NT2/D1 (cell line): Measurements from ENCODE around the gene UPB1.
"Not testable (repeated sequence)": the region's sequence is repeated elsewhere in the genome, so short reads cannot be mapped to it uniquely, and the experiment has no call there.

Experiments used
- DNase-seq: peaks from one replicate; pipeline ENCODE4 v3.0.0-alpha.2; 2011; ENCODE audit warnings: low read depth, low spot score
- H3K27me3 ChIP-seq: 2 replicates; pipeline ENCODE4 v1.6.0; 2011; ENCODE audit warnings: mild to moderate bottlenecking; ENCODE audit not compliant: insufficient read length, insufficient read depth
- H3K36me3 ChIP-seq: 2 replicates; pipeline ENCODE4 v1.6.1; 2011; ENCODE audit warnings: mild to moderate bottlenecking, low read length, mixed read lengths; ENCODE audit not compliant: insufficient read depth, insufficient read length
- H3K4me1 ChIP-seq: 2 replicates; pipeline ENCODE4 v1.5.1; 2011; ENCODE audit not compliant: insufficient read depth, insufficient read length
- H3K4me3 ChIP-seq: 2 replicates; pipeline ENCODE4 v1.5.1; 2011; ENCODE audit warnings: low read depth; ENCODE audit not compliant: insufficient read length
- H3K9ac ChIP-seq: 2 replicates; pipeline ENCODE4 v1.6.0; 2011; ENCODE audit warnings: low read depth; ENCODE audit not compliant: insufficient read length
- H3K9me3 ChIP-seq: 2 replicates; pipeline ENCODE4 v1.5.1; 2011; ENCODE audit warnings: mild to moderate bottlenecking, low read length; ENCODE audit not compliant: insufficient read depth
- SUZ12 ChIP-seq: IDR thresholded peaks from 2 replicates; pipeline ENCODE4 v1.6.1; 2011; ENCODE audit not compliant: insufficient read length, insufficient read depth; ENCODE audit errors: extremely low read depth
- YY1 ChIP-seq: IDR thresholded peaks from 2 replicates; pipeline ENCODE4 v1.6.1; 2011; ENCODE audit not compliant: insufficient read length, insufficient read depth
- ZNF274 ChIP-seq: IDR thresholded peaks from 2 replicates; pipeline ENCODE4 v1.6.1; 2011; ENCODE audit warnings: mild to moderate bottlenecking, low read depth, low read length

Gene UPB1

DNA sequence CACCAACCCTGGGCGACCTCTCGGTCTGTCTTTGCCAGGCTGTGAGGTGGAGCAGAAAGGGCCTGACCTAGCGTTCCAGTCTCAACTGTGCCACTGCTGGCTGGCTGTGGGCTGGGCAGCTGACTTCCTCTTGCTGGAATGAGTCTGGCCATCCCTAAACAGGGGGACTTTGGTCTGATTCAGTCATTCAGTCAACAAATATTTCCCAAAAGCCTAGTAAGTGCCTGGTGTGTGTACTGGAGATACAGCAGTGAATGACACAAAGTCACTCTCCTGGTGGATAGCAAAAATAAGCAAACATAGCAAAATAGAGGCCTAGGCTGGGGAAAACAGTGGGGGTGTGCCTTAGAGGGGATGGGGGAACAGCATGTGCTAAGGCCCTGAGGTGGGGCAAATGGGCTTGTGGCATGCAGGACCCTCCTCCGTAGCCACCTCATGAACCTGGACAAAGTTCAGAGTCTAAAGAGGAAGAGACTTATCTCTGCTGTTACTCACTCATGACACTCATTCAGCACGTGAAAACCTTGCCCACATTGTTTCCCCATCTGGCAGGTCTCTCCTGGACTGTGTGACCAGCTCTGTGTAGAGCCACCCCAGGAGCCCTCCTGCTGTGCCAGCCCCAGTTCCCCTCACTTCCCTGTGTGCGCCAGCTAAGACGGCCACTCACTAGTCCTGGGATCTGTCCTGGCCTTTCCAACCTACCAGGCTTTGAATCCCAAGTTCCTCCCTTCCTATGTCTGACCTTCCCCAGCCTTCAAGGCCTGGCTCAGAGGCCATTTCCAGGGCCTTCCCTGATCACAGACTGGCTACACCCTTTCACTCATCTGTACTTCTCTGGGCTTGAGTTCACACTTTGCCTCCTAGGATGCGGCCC is 55.1 kb downstream of the UPB1 start:
- Histone ChIP-seq H3K9ac (no peak overlapping the region), H3K4me3 (no peak overlapping the region), H3K9me3 (no peaks in the 10 kb centered on the region), H3K36me3 (peaks cover 48% of the 10 kb centered on the region), H3K27me3 (no peaks in the 10 kb centered on the region), H3K4me1 (peaks cover 8% of the 10 kb centered on the region)
- TF ChIP-seq SUZ12, result no peak
- no peak for DNase-seq

DNA sequence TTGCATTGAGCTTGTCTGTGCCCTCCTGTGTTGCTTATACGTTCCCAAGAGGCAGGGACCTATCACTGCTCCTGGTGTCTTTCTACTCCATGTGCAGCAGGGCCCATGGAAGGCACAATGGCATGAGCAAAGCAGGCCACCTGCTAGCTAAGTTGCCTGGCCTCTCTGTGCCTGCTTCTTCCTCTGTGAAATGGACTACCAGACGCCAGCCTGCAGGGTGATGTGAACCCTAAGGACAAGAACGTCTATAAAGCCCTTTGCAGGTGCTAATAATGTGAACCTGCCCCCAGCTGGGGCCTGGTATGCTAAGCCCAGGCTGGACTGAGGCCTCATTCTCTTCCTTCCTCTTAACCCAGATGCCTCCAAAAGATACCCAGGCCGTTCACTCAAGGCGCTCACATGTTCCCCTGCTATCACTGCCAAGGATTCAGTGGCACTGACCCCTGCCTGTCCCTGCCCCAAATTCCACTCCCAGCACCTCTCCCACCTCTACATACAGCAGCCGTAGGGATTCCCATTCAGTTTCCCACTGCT is 55.8 kb downstream of the UPB1 start:
- H3K4me1 ChIP-seq, result peaks cover 8% of the 10 kb centered on the region
- TF ChIP-seq SUZ12, result no peak
- TF ChIP-seq ZNF274, result no peak
- no peak for TF ChIP-seq YY1
- no peaks in the 10 kb centered on the region for H3K27me3 ChIP-seq
- H3K4me3 ChIP-seq, result no peak overlapping the region
- peaks cover 47% of the 10 kb centered on the region for H3K36me3 ChIP-seq
- H3K9me3 ChIP-seq, result no peaks in the 10 kb centered on the region
- DNase-seq, result no peak
- H3K9ac ChIP-seq, result no peak overlapping the region

DNA sequence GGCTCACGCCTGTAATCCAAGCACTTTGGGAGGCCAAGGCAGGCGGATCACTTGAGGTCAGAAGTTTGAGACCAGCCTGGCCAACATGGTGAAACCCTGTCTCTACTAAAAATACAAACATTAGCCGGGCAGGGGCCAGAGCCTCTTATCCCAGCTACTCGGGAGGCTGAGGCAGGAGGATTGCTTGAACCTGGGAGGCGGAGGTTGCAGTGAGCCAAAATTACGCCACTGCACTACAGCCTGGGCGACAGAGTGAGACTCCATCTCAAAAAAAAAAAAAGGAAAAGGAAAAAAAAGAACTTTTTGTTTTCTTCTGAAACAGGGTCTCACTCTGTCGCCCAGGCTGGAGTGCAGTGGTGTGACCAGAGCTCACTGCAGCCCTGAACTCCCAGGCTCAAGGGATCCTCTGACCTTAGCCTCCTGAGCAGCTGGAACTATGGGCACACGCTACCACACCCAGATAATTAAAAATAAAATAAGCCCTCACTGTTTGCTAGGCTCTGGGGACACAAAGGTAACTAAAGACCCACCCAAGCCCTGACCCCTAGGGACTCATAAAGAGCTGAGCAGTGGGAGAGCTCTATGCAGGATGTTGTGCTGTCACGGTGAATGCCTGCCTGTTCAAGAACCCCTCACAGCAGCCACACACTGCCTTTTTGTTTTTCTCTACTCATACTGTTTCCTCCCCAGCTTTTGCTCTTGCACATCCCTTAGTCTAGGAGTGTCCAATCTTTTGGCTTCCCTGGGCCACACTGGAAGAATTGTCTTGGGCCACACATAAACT is 57.6 kb downstream of the UPB1 start:
- H3K9ac ChIP-seq, H3K27me3 ChIP-seq, H3K4me1 ChIP-seq, H3K4me3 ChIP-seq, H3K9me3 ChIP-seq, DNase-seq: not testable (repeated sequence)
- H3K36me3 ChIP-seq, result peaks cover 43% of the 10 kb centered on the region

DNA sequence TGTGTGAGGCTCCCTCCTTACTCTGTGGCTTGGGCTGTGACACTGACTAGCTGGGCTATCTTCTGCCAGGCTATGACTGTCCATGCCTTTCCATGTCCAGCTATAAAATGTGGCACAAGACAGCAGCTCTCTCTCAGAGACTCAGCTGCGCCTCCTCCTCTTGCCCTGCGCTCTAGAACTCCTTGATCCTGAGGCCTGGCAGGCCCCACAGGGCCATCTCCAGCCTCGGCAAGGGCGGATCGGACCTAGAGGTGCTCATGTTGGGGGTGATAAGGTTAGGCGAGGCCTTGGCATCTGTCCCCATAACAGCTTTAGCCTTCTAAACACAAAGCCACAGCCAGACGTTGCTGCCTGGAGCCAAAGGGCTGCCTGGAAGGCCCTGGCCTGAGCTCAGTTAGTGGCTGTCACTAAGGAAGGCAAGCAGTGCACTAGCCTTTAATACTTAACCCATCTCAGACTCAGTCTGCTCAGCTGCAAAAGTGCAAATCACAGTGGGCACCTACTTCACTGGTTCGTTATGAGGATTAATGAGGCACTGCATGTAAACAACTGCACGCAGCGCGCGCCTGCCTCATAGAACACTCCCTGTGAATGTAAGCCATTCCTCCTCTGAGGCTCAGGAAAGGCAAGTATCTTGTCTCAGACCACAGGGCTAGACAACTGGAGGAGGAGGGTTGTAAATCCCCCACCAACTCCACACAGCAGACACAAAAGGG is 58.6 kb downstream of the UPB1 start:
- H3K36me3 ChIP-seq, result peaks cover 43% of the 10 kb centered on the region
- peaks cover 6% of the 10 kb centered on the region for H3K4me1 ChIP-seq
- no peaks in the 10 kb centered on the region for H3K27me3 ChIP-seq
- no peak for TF ChIP-seq SUZ12
- TF ChIP-seq ZNF274, result no peak
- TF ChIP-seq YY1, result no peak
- peak overlapping the region; percentile 91 for H3K4me3 ChIP-seq
- no peak for DNase-seq
- H3K9ac ChIP-seq, result peak overlapping the region; percentile 92
- no peaks in the 10 kb centered on the region for H3K9me3 ChIP-seq

DNA sequence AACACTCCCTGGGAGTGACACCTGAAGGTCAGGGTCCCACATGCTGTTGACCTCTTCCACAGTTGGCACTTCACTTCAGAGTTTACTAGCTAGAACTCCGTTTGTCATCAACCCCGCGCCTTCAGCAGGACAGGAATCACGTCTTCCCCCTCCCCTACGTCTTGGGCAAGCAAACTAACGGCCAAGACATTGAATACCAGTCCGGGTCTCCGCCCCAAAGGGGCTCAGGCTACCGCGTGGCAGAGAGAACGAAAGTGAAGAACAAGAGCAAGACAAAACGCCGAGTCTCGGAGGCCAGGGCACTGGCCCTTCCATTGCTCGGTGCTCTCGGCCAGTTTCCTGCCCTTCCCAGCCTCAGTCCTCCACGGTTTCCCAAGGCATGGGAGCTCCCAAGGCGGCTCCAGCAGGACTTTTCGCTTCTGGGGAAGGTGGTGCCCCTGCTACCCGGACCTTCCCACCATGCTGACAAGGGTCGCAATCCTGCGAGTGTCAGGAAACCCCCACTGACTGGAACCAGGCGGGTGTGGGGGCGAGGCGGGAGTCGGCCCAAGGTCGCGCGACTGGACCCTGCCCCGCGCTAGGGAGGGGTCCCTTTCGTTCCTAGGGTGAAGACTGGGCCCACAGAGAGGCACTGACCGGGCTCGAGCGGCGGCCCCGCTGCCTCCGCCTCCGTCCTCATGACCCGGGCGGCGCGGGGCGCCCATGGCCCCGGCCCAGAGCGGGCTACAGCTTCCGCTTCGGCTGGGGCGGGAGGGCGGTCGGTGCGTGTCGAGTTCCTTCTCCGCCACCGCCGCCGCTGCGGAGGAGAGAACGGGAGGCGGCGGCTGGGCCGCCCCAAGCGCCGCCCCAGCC is 59.4 kb downstream of the UPB1 start, which contains the start of gene GUCD1:
Gene GUCD1 (minus strand): TSS at position 826 of the 852 bp plus-strand sequence. CDS start 147 bp downstream, at position 679.
- Histone ChIP-seq H3K9ac (peak within 1 kb of the TSS; percentile 96), H3K4me1 (peaks cover 6% of the 10 kb centered on the region), H3K4me3 (peak within 1 kb of the TSS; percentile 94), H3K36me3 (peaks cover 45% of the 10 kb centered on the region), H3K27me3 (no peaks in the 10 kb centered on the region), H3K9me3 (no peaks in the 10 kb centered on the region)
- DNase-seq, result no peak
- TF ChIP-seq SUZ12, result no peak
- no peak for TF ChIP-seq ZNF274
- TF ChIP-seq YY1, result no peak

DNA sequence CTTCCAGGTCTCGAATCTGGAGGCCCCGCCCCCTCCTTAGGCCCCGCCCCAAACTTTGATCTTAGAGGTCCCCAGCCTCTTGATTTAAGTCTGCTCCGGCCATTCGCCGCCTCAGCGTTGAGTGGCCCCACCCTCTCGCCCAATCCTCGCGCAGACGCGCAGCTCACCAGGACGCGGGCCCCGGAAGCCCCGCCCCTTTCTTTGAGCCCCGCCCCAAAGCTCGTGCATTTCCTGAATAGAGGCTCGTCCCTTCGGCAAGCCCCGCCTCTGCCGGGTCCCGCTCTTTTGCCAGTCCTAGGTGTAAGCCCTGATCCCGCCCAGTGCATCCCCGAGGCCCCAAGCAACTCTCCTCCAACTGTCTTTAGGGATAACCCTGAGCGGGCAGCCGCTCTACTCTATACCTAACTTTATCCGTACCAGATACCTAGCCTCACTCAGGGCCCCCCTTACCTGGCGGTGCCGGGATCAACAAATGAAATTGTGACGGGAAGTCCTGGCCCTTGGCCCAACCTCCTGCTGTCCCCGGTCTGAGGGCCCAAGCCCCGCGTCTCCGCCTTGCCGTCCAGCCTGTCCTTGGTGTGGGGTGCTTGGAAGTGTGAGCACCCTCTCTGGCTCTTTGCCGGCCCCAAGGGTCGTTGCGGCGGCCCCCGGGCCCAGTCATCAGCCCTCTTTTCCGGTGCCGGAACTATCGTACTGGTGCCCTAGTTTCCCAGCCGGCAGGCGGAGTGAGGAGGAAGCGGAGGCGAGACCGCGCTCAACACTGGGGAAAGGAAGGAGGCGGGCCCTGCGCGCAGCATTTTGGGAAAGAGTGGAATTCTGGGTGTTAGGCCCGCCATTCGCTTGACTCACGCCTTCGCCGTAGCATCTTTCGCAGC is 60.3 kb downstream of the UPB1 start, which contains the start of gene SNRPD3:
Gene SNRPD3 (plus strand): TSS at position 835 of the 875 bp plus-strand sequence. CDS start 1,676 bp downstream, outside the sequence.
- Histone ChIP-seq H3K9me3 (no peaks in the 10 kb centered on the region), H3K9ac (peak within 1 kb of the TSS; percentile 96), H3K4me3 (peak within 1 kb of the TSS; percentile 94), H3K27me3 (no peaks in the 10 kb centered on the region), H3K4me1 (peaks cover 6% of the 10 kb centered on the region), H3K36me3 (peaks cover 43% of the 10 kb centered on the region)
- TF ChIP-seq YY1, result peak; percentile 63
- TF ChIP-seq ZNF274, result no peak
- DNase-seq, result peak; percentile 94
